A673 (cell line): ENCODE measurements around the gene GARRE1.

Source experiments
- CTCF ChIP-seq: fragments of 300-800, 200-600 bp; sonication (generic); conservative IDR thresholded peaks from 2 replicates; pipeline ENCODE4 v1.5.1; 2017; ENCODE audit warnings: low read depth, mild to moderate bottlenecking, antibody characterized with exemption, low read length, moderate library complexity, mixed read lengths
- EZH2 ChIP-seq: fragments of 200-600 bp; sonication (generic); IDR thresholded peaks from 2 replicates; pipeline ENCODE4 v1.6.1; 2017; ENCODE audit warnings: borderline replicate concordance, low read depth, mild to moderate bottlenecking, mixed read lengths, antibody characterized with exemption, low read length; ENCODE audit not compliant: poor library complexity, severe bottlenecking

DNA sequence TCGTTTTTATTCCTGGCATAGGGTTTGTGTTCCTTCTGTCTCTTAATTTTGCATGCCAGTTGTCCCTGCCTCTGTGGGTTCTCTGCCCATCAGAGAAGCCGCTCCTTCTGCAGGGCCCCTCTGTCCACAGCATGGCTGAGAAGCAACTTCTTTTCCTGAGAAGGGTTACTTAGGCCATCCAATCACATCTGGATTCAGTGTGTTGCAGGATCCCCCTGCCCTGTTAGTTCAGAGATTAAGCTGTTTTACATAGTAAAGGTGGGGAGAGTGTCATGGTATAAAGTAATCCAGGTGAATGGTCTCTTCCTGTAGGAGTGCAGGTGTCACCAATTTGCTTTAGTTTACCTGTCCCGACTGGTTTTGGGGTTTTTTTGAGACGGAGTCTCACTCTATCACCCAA lies 22.9 kb upstream of the GARRE1 start:
- TF ChIP-seq EZH2 (no peak), CTCF (no peak)
